ENCODE data around the gene SCAPER.

DNA sequence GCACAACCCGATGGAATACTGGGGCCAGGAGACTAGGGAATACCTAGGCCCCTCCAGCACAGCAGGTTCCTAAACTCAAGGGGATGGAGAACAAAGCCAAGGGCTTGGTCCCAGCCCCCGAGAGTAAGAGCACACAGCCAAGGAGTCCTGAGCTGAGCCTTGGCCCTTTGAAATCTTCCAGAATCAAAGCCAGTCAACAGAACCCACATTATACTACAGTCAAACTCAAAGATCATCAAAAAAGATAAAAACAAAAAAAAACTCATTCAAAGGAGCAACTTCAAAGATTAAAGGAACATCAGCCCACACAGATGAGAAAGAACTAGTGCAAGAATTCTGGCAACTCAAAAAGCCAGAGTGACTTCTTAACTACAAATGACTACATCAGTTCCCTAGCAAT is 351.6 kb downstream of the SCAPER start:
- TF ChIP-seq, protein P1, sequence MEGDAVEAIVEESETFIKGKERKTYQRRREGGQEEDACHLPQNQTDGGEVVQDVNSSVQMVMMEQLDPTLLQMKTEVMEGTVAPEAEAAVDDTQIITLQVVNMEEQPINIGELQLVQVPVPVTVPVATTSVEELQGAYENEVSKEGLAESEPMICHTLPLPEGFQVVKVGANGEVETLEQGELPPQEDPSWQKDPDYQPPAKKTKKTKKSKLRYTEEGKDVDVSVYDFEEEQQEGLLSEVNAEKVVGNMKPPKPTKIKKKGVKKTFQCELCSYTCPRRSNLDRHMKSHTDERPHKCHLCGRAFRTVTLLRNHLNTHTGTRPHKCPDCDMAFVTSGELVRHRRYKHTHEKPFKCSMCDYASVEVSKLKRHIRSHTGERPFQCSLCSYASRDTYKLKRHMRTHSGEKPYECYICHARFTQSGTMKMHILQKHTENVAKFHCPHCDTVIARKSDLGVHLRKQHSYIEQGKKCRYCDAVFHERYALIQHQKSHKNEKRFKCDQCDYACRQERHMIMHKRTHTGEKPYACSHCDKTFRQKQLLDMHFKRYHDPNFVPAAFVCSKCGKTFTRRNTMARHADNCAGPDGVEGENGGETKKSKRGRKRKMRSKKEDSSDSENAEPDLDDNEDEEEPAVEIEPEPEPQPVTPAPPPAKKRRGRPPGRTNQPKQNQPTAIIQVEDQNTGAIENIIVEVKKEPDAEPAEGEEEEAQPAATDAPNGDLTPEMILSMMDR (conservative IDR thresholded peaks at IDR 0.05; ENCODE audit: low read depth, low read length), result no peak
- TF ChIP-seq EZH2 (IDR thresholded peaks at IDR 0.05; ENCODE audit: borderline replicate concordance, low read depth, low read length, poor library complexity, severe bottlenecking), result no peak
